ENCODE measurements around the gene PNMA8B.

- no peak for TF ChIP-seq CTCF (IDR thresholded peaks at IDR 0.05)
- no peak for TF ChIP-seq POLR2A (IDR thresholded peaks at IDR 0.05)
Observed at GRCh38 chr19:46481947-46482346, 13.7 kb downstream of the PNMA8B start.
